ENCODE results near the gene MAD1L1. TPM values are rescaled to one million over a fixed set of nuclear protein-coding genes. Genes with fewer than 3 reads are reported as not detected.
A peak's percentile ranks its signal among the peaks of the same experiment; 100 is the strongest.

Gene MAD1L1
- total RNA-seq, 1 donor from 2014 or later: 17.9 TPM

DNA sequence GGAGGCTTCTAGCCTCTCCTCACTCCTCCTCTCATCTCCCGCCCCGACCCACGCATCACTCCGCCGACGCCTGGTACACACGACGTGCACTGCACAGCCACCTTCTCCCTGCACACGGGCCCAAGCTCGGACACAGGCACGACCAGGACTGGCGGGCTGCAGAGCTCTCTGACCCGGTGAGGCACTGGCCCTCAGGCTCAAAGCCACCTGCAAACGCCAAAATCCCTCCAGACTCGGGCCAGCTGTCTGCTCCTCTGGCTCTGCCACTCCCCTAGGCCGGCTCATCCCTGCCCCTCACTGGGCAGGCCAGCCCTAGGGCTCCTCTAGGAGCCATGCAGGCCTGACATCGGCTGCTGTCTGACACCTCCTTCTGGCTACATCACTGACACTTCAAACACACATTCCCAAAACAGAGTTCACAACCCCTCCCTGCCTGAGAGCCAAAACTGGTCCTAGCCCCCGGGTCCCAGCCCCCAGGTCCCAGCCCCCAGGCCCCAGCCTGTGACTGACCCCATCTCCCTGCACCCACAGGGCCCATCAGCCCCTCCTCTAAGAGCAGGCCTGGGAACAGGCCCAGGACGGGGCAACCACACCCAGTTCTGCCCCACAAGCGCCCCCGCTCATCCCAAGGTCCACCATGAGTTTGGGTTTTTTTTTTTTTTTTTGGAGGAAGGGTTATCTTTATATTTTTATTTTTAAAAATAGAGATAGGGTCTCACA lies 35.1 kb downstream of the MAD1L1 start:
- ATAC-seq (ENCODE audit: poor library complexity) (no peak), DNase-seq (peak; percentile 33)
- intact Hi-C loops (cut with DNase I): no loop called here

- DNase-seq (peak; percentile 44), ATAC-seq (ENCODE audit: poor library complexity) (peak; percentile 6)
- intact Hi-C loops (cut with DNase I): no loop called here
Observed at GRCh38 chr7:2196381-2197378, 36.1 kb downstream of the MAD1L1 start.

DNA sequence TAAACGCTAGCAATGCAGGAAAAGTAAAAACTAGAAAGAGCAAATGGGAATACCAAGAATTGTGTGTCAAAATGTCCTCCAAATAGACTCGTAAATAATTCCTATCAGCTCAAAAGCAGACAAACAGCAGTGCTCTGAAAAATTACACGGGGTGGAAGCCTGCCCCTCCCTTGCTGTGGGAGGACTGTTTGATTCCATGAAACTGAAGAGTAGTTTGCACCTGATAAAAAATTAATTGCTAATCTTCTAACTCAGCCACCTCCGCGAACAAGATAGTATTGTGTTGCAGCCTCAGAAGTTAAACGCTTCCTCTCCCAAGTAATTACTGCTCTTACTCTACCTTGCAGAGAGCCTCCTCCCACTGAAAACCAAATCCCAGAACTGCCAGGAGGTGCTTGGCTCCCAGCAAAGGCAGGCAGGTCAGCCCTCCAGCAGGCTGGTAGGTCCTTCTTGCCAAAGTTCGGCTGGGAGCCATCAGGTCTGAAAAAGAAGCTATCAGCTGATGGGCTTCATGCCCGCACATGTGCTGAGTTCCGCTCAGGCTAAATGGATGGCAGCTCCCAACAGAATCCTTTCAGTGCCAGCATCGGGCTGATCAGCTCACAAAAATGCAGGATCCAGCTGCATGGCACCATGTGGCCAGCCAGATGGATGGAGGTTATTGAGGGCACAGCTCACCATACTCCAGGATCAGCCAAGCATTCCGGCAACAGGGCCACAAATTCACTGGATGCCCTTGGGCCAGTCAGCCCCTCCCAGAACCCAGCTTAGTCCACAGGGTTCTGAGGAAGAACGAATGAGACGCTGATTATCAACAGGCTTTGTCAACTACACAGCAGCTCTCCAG lies 37.1 kb downstream of the MAD1L1 start:
- DNase-seq: peak; percentile 72
- ATAC-seq (ENCODE audit: poor library complexity): peak; percentile 84
- intact Hi-C loops (cut with DNase I): no loop called here

DNA sequence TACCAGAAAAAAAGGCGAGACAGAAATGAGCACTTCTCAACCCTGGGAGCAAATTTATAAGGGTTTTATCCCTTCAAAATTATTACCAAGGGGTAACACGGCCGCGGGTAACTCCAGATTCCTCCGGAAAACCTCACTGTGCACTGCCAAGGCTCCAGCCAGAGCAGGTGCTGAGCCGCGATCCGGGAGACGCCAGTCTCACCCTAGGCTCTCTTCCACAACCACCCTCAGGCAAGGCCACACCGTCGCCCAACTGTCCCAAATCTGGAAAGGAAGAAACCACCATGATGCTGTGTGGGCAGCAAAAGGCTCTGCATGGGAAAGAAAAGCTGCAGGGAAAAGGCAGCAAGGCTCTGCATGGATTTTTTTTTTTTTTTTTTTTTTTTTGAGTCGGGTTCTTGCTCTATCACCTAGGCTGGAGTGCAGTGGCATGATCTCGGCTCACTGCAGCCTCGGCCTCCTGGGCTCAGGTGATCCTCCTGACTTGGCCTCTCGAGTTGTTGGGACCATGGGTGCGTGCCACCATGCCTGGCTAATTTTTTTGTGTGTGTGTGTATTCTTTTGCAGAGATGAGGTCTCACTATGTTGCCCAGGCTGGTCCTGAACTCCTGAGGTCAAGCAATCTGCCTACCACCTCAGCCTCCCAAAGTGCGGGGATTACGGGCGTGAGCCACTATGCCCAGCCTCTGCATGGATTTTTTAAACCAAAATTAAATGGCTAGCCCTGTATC lies 39.0 kb downstream of the MAD1L1 start:
- DNase-seq: peak; percentile 13
- intact Hi-C loops (cut with DNase I): no loop called here
- ATAC-seq (ENCODE audit: poor library complexity): no peak

GRCh38 chr7:2192831-2193534 lies 39.8 kb downstream of the MAD1L1 start:
- DNase-seq (peak; percentile 33), ATAC-seq (ENCODE audit: poor library complexity) (no peak)
- intact Hi-C loops (cut with DNase I): no loop called here

- no peak for ATAC-seq (ENCODE audit: poor library complexity)
- peak; percentile 4 for DNase-seq
- intact Hi-C loops (cut with DNase I): no loop called here
Observed at GRCh38 chr7:2191016-2191415, 41.7 kb downstream of the MAD1L1 start.

GRCh38 chr7:2190531-2190930 lies 42.2 kb downstream of the MAD1L1 start:
- intact Hi-C loops (cut with DNase I): no loop called here
- no peak for ATAC-seq (ENCODE audit: poor library complexity)

DNA sequence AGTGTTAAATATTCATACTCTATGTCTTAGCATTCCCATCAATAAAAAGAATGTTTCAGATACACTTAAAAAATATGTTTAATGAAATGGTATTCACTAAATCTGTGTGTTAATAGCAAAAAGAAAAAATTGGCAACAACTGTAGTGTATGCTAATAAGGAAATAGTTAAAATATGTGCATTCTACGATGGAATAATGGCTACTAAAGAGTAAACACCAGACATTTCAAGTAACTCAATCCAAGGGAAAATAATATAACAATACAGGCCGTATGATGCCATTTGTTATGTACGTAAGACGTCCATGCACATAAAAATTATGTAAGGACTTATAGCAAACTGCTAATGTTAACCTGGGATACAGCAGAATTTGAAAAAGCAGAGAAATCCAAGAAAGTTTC lies 46.6 kb downstream of the MAD1L1 start:
- intact Hi-C loops (cut with DNase I): no loop called here
- ATAC-seq (ENCODE audit: poor library complexity) (no peak), DNase-seq (no peak)

More at GRCh38 chr7:2190531-2190930, 42.2 kb downstream of the MAD1L1 start:
- peak; percentile 6 for DNase-seq

DNA sequence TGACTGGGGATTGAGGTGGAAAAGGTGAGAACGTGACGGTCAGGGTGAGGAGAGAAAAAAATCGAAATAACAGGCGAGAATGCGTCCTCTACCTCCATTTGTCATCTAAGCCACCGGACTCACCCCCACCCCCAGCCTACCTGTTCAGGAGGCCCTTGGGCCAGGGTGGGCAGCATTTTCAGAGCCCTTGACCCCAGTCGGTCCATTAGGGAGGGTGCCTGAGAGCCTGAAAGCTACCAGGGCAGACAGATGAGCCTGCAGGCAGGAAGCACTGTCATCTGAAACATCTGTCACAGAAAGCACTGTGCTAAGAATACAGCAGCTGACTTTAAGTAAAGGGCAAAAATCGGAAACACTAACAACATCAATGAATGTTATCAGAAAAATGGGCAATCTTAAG lies 47.0 kb downstream of the MAD1L1 start:
- DNase-seq: peak; percentile 16
- no peak for ATAC-seq (ENCODE audit: poor library complexity)
- intact Hi-C loops (cut with DNase I): no loop called here

DNA sequence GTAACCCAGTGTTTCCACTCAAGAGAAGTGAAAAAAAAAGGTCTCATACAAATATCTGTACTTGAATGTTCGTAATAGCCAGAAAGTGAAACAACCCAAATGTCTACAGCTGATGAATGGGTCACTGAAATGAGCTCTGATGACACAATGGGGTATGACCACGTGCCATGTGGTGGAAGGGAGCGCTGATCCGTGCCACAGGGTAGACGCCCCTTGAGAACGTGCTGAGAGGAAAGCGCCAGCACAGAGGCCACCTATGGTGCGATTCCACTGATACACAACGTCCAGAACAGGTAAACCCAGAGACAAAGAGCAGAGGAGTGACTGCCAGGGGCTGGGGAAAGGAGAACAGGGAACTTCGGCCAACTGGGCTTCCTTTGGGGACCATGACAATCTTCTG lies 50.3 kb downstream of the MAD1L1 start:
- intact Hi-C loops (cut with DNase I): no loop called here
- ATAC-seq (ENCODE audit: poor library complexity): no peak
- DNase-seq: peak; percentile 6

GRCh38 chr7:2181077-2181854 lies 51.5 kb downstream of the MAD1L1 start:
- ATAC-seq (ENCODE audit: poor library complexity) (no peak), DNase-seq (no peak)
- intact Hi-C loops (cut with DNase I): no loop called here

GRCh38 chr7:2180081-2180480 lies 52.7 kb downstream of the MAD1L1 start:
- no peak for DNase-seq
- no peak for ATAC-seq (ENCODE audit: poor library complexity)
- intact Hi-C loops (cut with DNase I): no loop called here

DNA sequence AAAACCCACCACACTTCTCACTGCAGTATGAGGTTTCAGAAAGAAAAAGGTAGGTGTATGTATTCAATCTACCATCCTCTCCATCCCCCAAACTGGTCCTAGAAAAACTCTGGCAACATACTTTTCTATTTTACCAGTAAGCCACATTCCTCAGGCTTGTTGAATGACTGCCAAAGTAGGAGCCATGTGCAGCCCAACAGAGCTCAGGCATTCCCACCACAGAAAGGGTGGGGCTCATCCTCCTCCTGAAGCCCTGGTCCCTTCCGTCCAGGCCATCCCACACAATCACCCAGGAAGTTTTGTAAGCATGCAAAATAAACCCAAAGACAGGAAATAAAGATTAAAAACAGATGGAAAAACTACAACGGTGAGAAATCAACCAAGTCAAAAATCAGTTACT lies 57.2 kb downstream of the MAD1L1 start:
- DNase-seq (no peak), ATAC-seq (ENCODE audit: poor library complexity) (peak; percentile 76)
- intact Hi-C loops (cut with DNase I): no loop called here

GRCh38 chr7:2175091-2175490 lies 57.7 kb downstream of the MAD1L1 start:
- intact Hi-C loops (cut with DNase I): no loop called here
- peak; percentile 74 for ATAC-seq (ENCODE audit: poor library complexity)
- DNase-seq: no peak

DNA sequence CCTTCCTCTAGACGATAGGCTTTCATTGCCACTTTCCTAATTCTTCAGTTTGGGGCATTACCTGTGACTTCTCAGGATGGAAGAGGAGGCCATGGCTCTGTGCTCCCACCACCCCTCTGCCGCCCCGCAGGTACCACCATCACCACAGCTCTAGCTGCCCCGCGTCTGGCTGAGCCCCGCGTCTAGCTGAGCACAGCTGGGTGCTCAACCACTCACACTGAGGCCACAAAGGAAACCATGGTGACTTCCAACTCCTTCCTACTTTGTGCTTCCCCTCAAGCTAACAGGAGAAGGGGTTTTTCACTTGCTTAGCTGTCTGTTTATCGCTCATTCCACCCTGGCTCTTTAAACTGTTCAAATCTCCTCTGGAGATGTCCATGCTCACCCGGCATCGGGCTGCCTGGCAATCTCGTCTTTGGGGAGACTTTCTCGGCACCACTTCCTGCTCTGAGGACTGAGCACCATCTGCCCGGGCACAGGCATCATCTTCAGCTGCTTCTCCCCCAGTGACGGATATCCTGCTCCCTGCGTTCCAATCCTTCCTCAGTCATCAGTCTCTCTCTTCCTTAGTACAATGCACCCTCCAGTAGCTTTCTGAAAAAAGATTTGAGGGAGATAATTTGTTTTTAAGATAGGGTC lies 59.4 kb downstream of the MAD1L1 start:
- intact Hi-C loops (cut with DNase I): no loop called here
- no peak for DNase-seq
- no peak for ATAC-seq (ENCODE audit: poor library complexity)

DNA sequence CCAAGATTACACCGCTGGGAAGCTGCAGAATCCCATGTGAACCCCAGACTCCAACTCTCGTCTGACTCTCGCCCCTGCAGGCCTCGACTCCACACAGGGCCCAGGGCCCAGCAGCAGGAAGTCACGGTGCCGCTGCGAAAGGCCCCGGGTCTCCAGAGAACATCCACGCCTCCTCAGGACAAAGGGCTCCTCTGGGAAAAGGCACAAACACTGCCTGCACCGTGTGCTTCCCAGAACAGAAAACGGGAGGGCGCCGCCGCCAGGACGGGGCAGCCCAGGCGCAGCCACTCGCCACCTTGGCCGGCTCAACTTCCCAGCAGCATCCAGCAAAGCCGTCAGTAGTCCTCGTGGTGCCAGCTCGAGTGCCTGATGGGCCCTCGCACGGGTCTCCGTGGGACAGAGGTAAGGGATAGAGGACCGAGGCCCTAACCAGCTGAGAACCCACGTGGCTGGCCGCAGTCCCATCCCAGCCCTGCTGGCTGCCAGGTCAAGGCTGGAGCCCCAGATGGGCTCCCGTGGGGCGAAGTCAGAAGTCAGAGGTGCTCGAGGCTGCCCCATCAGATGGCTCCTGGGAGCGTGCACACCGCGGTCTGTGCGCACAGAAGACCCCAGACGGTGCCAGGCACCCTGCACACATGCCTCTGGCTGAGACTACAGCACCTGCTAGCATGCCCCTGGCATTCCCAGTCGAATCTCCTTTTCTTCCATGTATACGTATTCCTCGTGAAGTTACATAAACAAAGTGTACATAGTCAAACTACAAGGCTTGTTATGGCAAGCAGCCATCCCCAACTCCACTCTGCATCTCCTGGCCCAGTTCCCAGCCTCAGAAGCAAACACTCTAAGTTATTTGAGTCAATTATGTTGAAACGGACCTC lies 60.2 kb downstream of the MAD1L1 start:
- DNase-seq (no peak), ATAC-seq (ENCODE audit: poor library complexity) (peak; percentile 30)
- intact Hi-C loops (cut with DNase I): no loop called here
